Activated T-cell treated with anti-CD3 and anti-CD28 coated beads, Interleukin-2, amount 50 U/mL, for 48 hours (primary cell): ENCODE data around the gene BORCS8.
"Not testable (repeated sequence)": the region's sequence is repeated elsewhere in the genome, so short reads cannot be mapped to it uniquely, and the experiment has no call there.

Experiments used
- DNase-seq, 2 experiments: peaks; one replicate each; pipeline ENCODE4 v3.0.0-alpha.2; 2020

The BORCS8 gene

GRCh38 chr19:19147344-19147743, 44.6 kb downstream of the BORCS8 start:
- DNase-seq: no peak

- DNase-seq: no peak
These were observed 45.1 kb downstream of the BORCS8 start for GRCh38 chr19:19146865-19147264.

GRCh38 chr19:19145684-19146608, 46.0 kb downstream of the BORCS8 start:
- peak; percentile 95 to 99 for DNase-seq

GRCh38 chr19:19145281-19145680, 46.7 kb downstream of the BORCS8 start:
- no peak for DNase-seq

GRCh38 chr19:19142347-19142746, 49.6 kb downstream of the BORCS8 start:
- DNase-seq: no peak

- DNase-seq: no peak
These were observed 51.5 kb downstream of the BORCS8 start for GRCh38 chr19:19140476-19140875.

GRCh38 chr19:19139876-19140229, 52.1 kb downstream of the BORCS8 start:
- DNase-seq: no peak

- peak; percentile 98 to 99 for DNase-seq
These were observed 53.6 kb downstream of the BORCS8 start, which contains the start of gene TMEM161A for GRCh38 chr19:19138109-19138981. TSS of gene TMEM161A (minus strand) at chr19:19138478. CDS start at chr19:19138428, 50 bp downstream.

- DNase-seq: peak in 1 of 2 experiments; percentile 39
These were observed 54.3 kb downstream of the BORCS8 start for GRCh38 chr19:19137556-19138108.

- not testable (repeated sequence) for DNase-seq
These were observed 56.2 kb downstream of the BORCS8 start for GRCh38 chr19:19135713-19136112.

- peak; percentile 63 to 70 for DNase-seq
These were observed 57.2 kb downstream of the BORCS8 start for GRCh38 chr19:19134687-19135158.

- no peak for DNase-seq
These were observed 58.0 kb downstream of the BORCS8 start for GRCh38 chr19:19133985-19134384.

GRCh38 chr19:19132912-19133311, 59.0 kb downstream of the BORCS8 start:
- DNase-seq: no peak

- DNase-seq: no peak
These were observed 60.0 kb downstream of the BORCS8 start for GRCh38 chr19:19131989-19132388.
